Measurements from ENCODE around the gene AAGAB.
"Not testable (repeated sequence)": the region's sequence is repeated elsewhere in the genome, so short reads cannot be mapped to it uniquely, and the experiment has no call there.

AAGAB gene

GRCh38 chr15:67290319-67290718, 35.9 kb upstream of the AAGAB start:
- H3K27ac Mint-ChIP-seq = no peak overlapping the region
- no peak for DNase-seq
- no peak overlapping the region for H3K4me3 Mint-ChIP-seq
- no peak for TF ChIP-seq CTCF (IDR thresholded peaks at IDR 0.05)
- H3K9me3 Mint-ChIP-seq = peaks cover 11% of the 10 kb centered on the region
- H3K4me1 Mint-ChIP-seq = no peaks in the 10 kb centered on the region
- peaks cover 2% of the 10 kb centered on the region for H3K36me3 Mint-ChIP-seq (ENCODE audit: low read depth)
- H3K27me3 Mint-ChIP-seq (ENCODE audit: low read depth, poor library complexity) = no peaks in the 10 kb centered on the region

GRCh38 chr15:67286400-67286799, 31.9 kb upstream of the AAGAB start:
- H3K4me1 Mint-ChIP-seq; H3K27me3 Mint-ChIP-seq (ENCODE audit: low read depth, poor library complexity); H3K27ac Mint-ChIP-seq; DNase-seq; H3K4me3 Mint-ChIP-seq; H3K36me3 Mint-ChIP-seq (ENCODE audit: low read depth): not testable (repeated sequence)
- H3K9me3 Mint-ChIP-seq = peaks cover 23% of the 10 kb centered on the region

- peaks cover 23% of the 10 kb centered on the region for H3K9me3 Mint-ChIP-seq
- not testable (repeated sequence) for DNase-seq; H3K27me3 Mint-ChIP-seq (ENCODE audit: low read depth, poor library complexity); H3K27ac Mint-ChIP-seq; H3K36me3 Mint-ChIP-seq (ENCODE audit: low read depth); H3K4me1 Mint-ChIP-seq; H3K4me3 Mint-ChIP-seq
Observed at GRCh38 chr15:67285625-67286024, 31.2 kb upstream of the AAGAB start.

GRCh38 chr15:67281714-67282113, 27.3 kb upstream of the AAGAB start:
- Mint-ChIP-seq H3K27ac (no peak overlapping the region), H3K36me3 (ENCODE audit: low read depth) (peaks cover 5% of the 10 kb centered on the region), H3K27me3 (ENCODE audit: low read depth, poor library complexity) (peaks cover 2% of the 10 kb centered on the region), H3K4me3 (no peak overlapping the region), H3K9me3 (peaks cover 23% of the 10 kb centered on the region), H3K4me1 (peaks cover 19% of the 10 kb centered on the region)
- DNase-seq = no peak
- no peak for TF ChIP-seq CTCF (IDR thresholded peaks at IDR 0.05)

GRCh38 chr15:67280217-67280616, 25.8 kb upstream of the AAGAB start:
- Mint-ChIP-seq H3K27me3 (ENCODE audit: low read depth, poor library complexity) (peaks cover 6% of the 10 kb centered on the region), H3K36me3 (ENCODE audit: low read depth) (peaks cover 7% of the 10 kb centered on the region), H3K4me1 (peaks cover 19% of the 10 kb centered on the region), H3K27ac (peak overlapping the region; percentile 25), H3K4me3 (no peak overlapping the region), H3K9me3 (peaks cover 14% of the 10 kb centered on the region)
- no peak for TF ChIP-seq CTCF (IDR thresholded peaks at IDR 0.05)
- DNase-seq = no peak

- Mint-ChIP-seq H3K27ac (no peak overlapping the region), H3K27me3 (ENCODE audit: low read depth, poor library complexity) (peaks cover 8% of the 10 kb centered on the region), H3K9me3 (peaks cover 20% of the 10 kb centered on the region), H3K36me3 (ENCODE audit: low read depth) (peaks cover 19% of the 10 kb centered on the region), H3K4me1 (peaks cover 19% of the 10 kb centered on the region), H3K4me3 (no peak overlapping the region)
- no peak for DNase-seq
- TF ChIP-seq CTCF (IDR thresholded peaks at IDR 0.05) = no peak
Observed at GRCh38 chr15:67276666-67277065, 22.2 kb upstream of the AAGAB start.

- peaks cover 6% of the 10 kb centered on the region for H3K4me1 Mint-ChIP-seq
- H3K9me3 Mint-ChIP-seq = peaks cover 29% of the 10 kb centered on the region
- no peak overlapping the region for H3K4me3 Mint-ChIP-seq
- no peak overlapping the region for H3K27ac Mint-ChIP-seq
- H3K36me3 Mint-ChIP-seq (ENCODE audit: low read depth) = peaks cover 19% of the 10 kb centered on the region
- no peak for DNase-seq
- no peak for TF ChIP-seq CTCF (IDR thresholded peaks at IDR 0.05)
- peaks cover 8% of the 10 kb centered on the region for H3K27me3 Mint-ChIP-seq (ENCODE audit: low read depth, poor library complexity)
Observed at GRCh38 chr15:67274236-67274635, 19.8 kb upstream of the AAGAB start.
